ENCODE measurements around the gene SPHK1. TPM values are rescaled to one million over a fixed set of nuclear protein-coding genes. Genes with fewer than 3 reads are reported as not detected.
A peak's percentile ranks its signal among the peaks of the same experiment; 100 is the strongest.

The SPHK1 gene
- total RNA-seq, 3 donors from 2014 or later: 16.9 to 22.2 (median 17.4) TPM

DNA sequence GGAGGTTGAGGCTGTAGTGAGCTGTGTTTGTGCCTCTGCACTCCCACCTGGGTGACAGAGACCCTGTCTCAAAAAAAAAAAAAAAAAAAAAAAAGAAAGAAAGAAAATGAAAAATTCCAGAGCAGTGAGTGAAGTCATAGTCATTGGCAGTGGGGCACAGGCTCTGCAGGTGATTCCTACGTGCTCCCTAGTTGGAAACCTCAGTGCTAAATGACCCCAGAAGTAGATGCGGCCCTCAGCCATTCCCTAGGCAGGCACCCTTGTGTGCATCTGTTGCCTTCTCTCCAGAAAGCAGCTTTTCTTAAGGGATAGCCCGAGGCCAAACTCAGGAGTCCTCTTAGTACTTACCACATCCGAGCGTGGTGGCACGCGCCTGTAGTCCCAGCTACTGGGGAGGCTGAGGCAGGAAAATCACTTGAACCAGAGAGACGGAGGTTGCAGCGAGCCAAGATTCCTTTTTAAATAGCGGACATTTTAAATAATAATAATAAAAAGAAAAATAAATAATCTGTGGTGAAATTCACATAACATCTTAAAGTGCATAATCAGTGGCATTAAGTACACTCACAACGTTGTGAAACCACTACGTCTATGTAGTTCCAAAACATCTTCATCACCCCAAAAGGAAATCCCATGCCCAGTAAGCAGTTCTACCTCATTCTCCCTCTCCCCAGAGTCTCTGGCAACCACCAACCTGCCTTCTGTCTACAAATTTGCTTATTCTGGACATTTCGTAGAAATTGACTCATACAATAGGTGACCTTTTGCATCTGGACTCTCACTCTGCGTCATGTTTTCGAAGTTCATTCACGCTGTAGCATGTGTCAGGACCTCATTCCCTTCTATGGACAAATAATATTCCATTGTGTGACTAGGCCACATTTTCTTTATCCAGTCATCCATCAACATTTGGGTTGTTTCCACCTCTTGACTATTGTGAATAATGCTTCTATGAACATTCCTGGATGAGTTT, 12.5 kb upstream of the SPHK1 start:
- Mint-ChIP-seq H3K27me3 (ENCODE audit: low read depth) (no peaks in the 10 kb centered on the region), H3K36me3 (ENCODE audit: insufficient read depth) (no peaks in the 10 kb centered on the region), H3K4me3 (no peak overlapping the region), H3K9me3 (no peaks in the 10 kb centered on the region), H3K4me1 (ENCODE audit: low read depth) (no peaks in the 10 kb centered on the region)
- DNase-seq: no peak
- no peak for ATAC-seq

GRCh38 chr17:76376318-76377133, 7.9 kb upstream of the SPHK1 start:
- H3K4me1 Mint-ChIP-seq (ENCODE audit: low read depth): no peaks in the 10 kb centered on the region
- no peaks in the 10 kb centered on the region for H3K27me3 Mint-ChIP-seq (ENCODE audit: low read depth)
- no peaks in the 10 kb centered on the region for H3K9me3 Mint-ChIP-seq
- no peak overlapping the region for H3K4me3 Mint-ChIP-seq
- no peaks in the 10 kb centered on the region for H3K36me3 Mint-ChIP-seq (ENCODE audit: insufficient read depth)
- no peak for DNase-seq
- ATAC-seq: no peak

- Mint-ChIP-seq H3K27me3 (ENCODE audit: low read depth) (no peaks in the 10 kb centered on the region), H3K4me3 (no peak overlapping the region), H3K4me1 (ENCODE audit: low read depth) (peaks cover 6% of the 10 kb centered on the region), H3K36me3 (ENCODE audit: insufficient read depth) (no peaks in the 10 kb centered on the region), H3K9me3 (no peaks in the 10 kb centered on the region)
- ATAC-seq (no peak), DNase-seq (no peak)
These were observed 5.7 kb upstream of the SPHK1 start for GRCh38 chr17:76378548-76379274.

DNA sequence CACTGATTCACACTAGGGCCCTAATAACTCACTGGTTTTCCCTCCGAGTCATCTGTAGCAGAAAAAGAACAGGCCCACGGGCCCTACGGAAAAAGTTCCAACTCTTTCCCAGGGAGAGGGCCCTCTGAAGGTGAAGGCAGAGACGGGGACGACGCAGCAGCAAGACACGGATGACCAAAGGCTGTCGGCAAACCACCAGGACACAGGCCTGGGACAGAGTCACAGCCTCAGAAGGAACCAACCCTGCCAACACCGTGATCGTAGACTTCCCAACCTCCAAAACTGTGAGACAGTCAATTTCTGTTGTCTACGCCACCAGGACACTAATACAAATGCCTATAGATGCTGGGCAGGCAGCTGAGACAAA, 5.2 kb upstream of the SPHK1 start:
- Mint-ChIP-seq H3K4me1 (ENCODE audit: low read depth) (peaks cover 7% of the 10 kb centered on the region), H3K36me3 (ENCODE audit: insufficient read depth) (no peaks in the 10 kb centered on the region), H3K9me3 (no peaks in the 10 kb centered on the region), H3K4me3 (no peak overlapping the region), H3K27me3 (ENCODE audit: low read depth) (no peaks in the 10 kb centered on the region)
- DNase-seq (no peak), ATAC-seq (no peak)

- H3K4me3 Mint-ChIP-seq: no peak overlapping the region
- DNase-seq (no peak), ATAC-seq (no peak)
- no peaks in the 10 kb centered on the region for H3K36me3 Mint-ChIP-seq (ENCODE audit: insufficient read depth)
- H3K4me1 Mint-ChIP-seq (ENCODE audit: low read depth): peaks cover 7% of the 10 kb centered on the region
- no peaks in the 10 kb centered on the region for H3K27me3 Mint-ChIP-seq (ENCODE audit: low read depth)
- no peaks in the 10 kb centered on the region for H3K9me3 Mint-ChIP-seq
These were observed 4.6 kb upstream of the SPHK1 start for GRCh38 chr17:76379646-76380376.

DNA sequence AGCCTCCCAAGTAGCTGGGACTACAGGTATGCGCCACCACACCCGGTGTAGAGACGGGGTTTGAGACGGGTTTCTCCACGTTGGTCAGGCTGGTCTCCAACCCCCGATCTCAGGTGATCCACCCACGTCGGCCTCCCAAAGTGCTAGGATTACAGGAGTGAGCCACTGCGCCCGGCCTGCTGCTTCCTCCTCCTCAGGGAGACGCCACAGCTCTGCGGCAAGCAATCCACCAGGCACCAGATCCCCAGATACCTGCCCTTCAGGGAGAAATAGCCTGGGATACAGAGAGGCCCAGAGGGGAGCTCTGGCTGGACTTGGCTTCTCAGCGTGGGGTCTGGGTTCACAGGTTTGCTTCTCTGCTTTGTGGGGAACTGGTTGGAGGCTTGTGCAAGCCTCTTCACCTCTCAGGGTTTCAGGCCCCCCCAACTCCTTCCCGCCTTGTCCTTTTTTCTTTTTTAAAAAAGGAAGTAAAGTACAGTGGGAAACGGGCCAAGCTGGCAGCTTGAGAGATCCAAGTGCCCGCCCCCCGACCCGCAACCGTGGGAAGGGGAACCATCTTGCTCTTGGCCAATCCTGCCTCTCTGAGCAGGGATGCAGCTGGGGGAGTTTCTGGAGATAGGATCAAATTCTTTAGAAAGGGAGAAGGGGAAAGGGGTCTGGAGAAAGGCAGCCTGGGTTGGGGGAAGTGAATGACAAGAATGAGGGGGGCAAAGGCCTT, 2.6 kb upstream of the SPHK1 start:
- peak overlapping the region; percentile 24 for H3K4me3 Mint-ChIP-seq
- H3K27me3 Mint-ChIP-seq (ENCODE audit: low read depth): no peaks in the 10 kb centered on the region
- no peaks in the 10 kb centered on the region for H3K9me3 Mint-ChIP-seq
- no peaks in the 10 kb centered on the region for H3K36me3 Mint-ChIP-seq (ENCODE audit: insufficient read depth)
- H3K4me1 Mint-ChIP-seq (ENCODE audit: low read depth): peaks cover 13% of the 10 kb centered on the region
- DNase-seq (no peak), ATAC-seq (no peak)

DNA sequence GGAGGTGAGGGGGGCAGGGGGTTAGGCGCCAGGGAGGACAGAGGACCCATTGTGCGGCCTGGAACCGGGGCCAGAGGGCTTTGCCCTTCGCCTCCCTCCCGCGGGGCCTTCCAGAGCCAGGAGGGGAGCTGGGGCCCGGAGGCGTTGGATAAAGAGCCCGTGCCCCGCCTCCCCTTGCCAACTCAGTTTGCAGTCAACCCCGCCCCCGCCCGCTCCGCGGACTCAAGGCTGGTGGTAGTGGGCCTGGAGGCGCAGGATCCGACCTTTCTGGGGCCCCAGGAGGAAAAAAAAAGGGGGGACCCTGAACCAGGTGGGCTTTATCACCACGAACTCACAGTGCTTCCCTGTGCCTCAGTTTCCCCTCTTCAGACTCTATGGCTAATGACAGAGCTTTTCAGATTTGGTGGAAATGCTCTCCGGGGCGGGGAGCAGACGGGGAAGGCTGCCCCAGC, 2.0 kb upstream of the SPHK1 start:
- Mint-ChIP-seq H3K4me3 (peak overlapping the region; percentile 86), H3K4me1 (ENCODE audit: low read depth) (peaks cover 13% of the 10 kb centered on the region), H3K27me3 (ENCODE audit: low read depth) (no peaks in the 10 kb centered on the region), H3K9me3 (no peaks in the 10 kb centered on the region), H3K36me3 (ENCODE audit: insufficient read depth) (no peaks in the 10 kb centered on the region)
- DNase-seq (peak; percentile 22), ATAC-seq (no peak)

- peak overlapping the region; percentile 86 for H3K4me3 Mint-ChIP-seq
- no peaks in the 10 kb centered on the region for H3K27me3 Mint-ChIP-seq (ENCODE audit: low read depth)
- ATAC-seq (peak; percentile 54 to 60), DNase-seq (peak; percentile 49)
- no peaks in the 10 kb centered on the region for H3K36me3 Mint-ChIP-seq (ENCODE audit: insufficient read depth)
- H3K4me1 Mint-ChIP-seq (ENCODE audit: low read depth): peaks cover 13% of the 10 kb centered on the region
- H3K9me3 Mint-ChIP-seq: no peaks in the 10 kb centered on the region
These were observed 1.4 kb upstream of the SPHK1 start for GRCh38 chr17:76382803-76383545.

DNA sequence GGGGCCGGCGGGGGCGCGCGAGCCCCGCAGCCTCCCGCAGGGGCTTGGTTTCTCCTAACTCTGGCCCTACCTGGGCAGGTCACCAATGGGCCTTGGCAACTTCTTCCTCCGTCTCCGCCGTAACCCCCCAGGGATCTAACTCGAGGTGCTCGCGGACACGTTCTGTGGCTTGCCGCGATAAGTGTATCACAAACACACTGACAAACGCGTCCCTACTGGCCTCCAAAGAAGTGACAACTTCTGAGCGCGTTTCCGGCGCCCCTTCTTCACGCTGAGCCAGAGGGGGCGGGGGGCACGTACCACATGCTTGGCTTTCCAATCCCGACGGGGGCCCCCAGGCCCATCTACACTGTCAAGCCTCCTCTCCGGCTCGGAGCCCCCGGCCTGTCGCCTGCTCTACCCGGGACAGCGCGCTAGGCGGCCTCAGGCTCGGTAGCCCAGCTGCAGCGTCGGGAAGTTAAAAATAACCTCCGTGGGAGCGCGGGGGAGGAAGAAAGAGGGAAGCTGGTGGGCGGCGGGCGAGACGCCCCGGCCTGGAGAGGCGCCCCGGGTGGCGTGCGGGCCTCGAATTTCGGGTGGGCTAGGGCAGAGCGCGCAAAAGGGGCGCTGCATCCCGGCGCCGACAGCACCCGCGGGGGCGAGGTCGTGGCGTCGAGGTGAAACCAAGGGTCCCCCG, 725 bp upstream of the SPHK1 start:
- ATAC-seq (peak; percentile 41 to 44), DNase-seq (peak; percentile 35)
- Mint-ChIP-seq H3K9me3 (no peaks in the 10 kb centered on the region), H3K4me3 (peak overlapping the region; percentile 86), H3K4me1 (ENCODE audit: low read depth) (peaks cover 13% of the 10 kb centered on the region), H3K36me3 (ENCODE audit: insufficient read depth) (no peaks in the 10 kb centered on the region), H3K27me3 (ENCODE audit: low read depth) (no peaks in the 10 kb centered on the region)

- DNase-seq: peak; percentile 46
- Mint-ChIP-seq H3K9me3 (no peaks in the 10 kb centered on the region), H3K36me3 (ENCODE audit: insufficient read depth) (no peaks in the 10 kb centered on the region), H3K4me1 (ENCODE audit: low read depth) (peaks cover 13% of the 10 kb centered on the region), H3K27me3 (ENCODE audit: low read depth) (no peaks in the 10 kb centered on the region), H3K4me3 (peak overlapping the region; percentile 67)
- ATAC-seq: peak; percentile 10 to 15
These were observed 830 bp downstream of the SPHK1 start for GRCh38 chr17:76384987-76385891.

- Mint-ChIP-seq H3K4me1 (ENCODE audit: low read depth) (peaks cover 13% of the 10 kb centered on the region), H3K36me3 (ENCODE audit: insufficient read depth) (no peaks in the 10 kb centered on the region), H3K27me3 (ENCODE audit: low read depth) (no peaks in the 10 kb centered on the region), H3K4me3 (peak overlapping the region; percentile 67), H3K9me3 (no peaks in the 10 kb centered on the region)
- ATAC-seq: peak; percentile 27 to 36
- peak; percentile 81 for DNase-seq
These were observed 1.7 kb downstream of the SPHK1 start for GRCh38 chr17:76385892-76386786.
